ENCODE measurements around the gene IRX5. TPM values are rescaled to one million over a fixed set of nuclear protein-coding genes. Genes with fewer than 3 reads are reported as not detected.
A peak's percentile ranks its signal among the peaks of the same experiment; 100 is the strongest.

The IRX5 gene
- total RNA-seq: not detected

- DNase-seq: no peak
These were observed at the start of gene IRX5 for GRCh38 chr16:54930005-54930868. IRX5 (plus strand) TSS chr16:54930865; CDS start chr16:54931199, 334 bp downstream.

DNA sequence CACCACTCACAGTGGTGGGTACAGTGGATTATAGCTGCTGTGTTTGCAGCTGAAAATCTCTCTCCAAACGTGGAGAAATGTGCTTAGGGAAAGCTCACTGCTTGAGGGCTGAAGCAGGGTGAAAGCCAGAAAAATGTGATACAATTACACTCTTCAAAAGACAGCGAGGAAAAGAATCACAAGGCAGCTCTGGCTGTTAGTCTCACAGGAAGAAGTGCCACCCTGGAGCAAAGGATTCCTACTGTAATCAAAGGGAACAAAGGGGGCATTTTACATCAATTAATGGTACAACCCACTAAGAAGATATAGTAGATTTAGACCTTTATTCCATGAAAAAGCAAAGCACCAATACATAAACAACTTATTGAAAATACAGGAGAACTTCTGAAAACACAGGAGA, 48.1 kb upstream of the IRX5 start:
- DNase-seq: no peak

DNA sequence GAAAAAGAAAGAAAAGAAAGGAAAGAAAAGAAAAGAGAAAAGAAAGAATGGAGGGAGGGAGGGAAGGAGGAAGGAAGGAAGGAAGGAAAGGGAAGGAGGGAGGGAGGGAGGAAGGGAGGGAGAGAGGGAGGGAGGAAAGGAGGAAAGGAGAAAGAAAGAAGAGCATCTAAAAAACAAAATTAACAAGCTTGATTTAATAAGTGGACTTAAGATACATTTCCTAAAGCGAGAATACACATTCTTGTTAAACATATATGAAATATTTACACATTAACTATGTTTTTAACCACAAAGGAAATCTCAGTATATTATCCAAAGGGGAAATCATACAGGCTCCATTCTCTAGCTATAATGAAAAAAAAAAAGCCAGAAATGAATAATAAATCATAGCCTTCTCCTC, 47.3 kb upstream of the IRX5 start:
- no peak for DNase-seq

GRCh38 chr16:54886078-54886477, 44.6 kb upstream of the IRX5 start:
- no peak for DNase-seq

DNA sequence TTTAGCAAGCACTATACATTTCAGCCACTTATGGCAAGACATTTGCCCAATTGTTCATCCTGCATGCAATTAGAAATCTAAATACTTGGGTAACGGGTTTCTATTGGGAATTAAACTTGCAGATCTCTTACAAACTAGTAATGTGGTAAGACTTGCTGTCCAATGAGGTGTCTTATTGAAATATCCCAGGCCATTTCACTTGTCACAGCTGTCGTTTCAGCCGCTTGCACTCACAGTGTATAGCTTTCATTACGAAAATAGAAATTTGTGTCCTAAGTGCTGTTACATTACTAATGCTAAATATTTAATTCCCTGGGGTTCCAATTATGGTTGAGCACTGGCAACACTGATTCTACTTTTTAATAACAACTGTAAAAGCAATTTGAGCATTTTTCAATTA, 40.3 kb upstream of the IRX5 start:
- DNase-seq: no peak

GRCh38 chr16:54891346-54891745, 39.3 kb upstream of the IRX5 start:
- no peak for DNase-seq

DNA sequence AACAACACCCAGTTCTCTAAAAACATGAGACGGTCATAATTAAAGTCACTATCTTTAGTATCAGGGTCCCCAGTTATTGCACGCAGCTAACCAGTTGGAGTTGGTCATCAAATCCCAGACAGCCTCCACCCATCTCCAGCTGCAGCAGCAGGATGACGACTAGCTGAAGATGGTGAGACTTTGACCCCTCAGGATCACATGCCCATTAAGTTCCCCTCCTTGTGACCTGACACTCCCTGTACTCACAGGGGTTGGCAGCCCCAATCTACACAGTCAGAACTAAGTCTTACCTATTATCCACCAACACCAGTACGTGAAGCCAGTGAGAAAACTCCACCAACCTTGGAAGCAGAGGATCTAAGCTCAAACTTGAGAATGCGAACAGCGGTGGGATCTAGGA, 37.7 kb upstream of the IRX5 start:
- DNase-seq: no peak

DNA sequence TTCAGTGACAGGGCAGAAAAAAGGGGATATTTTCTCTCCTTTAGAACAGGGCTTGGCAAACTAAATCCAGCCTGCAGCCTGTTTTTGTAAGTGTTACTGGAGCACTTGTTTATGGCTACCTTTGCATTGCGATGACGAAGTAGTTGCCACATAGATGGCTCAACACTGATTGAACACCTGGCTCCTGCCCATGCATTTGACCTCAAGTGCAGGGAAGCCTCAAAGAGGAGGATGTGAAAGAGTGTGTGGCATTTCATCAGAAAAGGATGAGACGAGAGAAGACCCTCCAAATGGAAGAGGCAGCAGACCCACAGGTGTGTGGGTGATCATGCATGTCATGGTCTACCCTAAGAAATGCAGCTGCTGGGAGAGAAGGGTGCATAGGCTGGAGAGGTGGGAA, 32.7 kb upstream of the IRX5 start:
- DNase-seq: no peak

DNA sequence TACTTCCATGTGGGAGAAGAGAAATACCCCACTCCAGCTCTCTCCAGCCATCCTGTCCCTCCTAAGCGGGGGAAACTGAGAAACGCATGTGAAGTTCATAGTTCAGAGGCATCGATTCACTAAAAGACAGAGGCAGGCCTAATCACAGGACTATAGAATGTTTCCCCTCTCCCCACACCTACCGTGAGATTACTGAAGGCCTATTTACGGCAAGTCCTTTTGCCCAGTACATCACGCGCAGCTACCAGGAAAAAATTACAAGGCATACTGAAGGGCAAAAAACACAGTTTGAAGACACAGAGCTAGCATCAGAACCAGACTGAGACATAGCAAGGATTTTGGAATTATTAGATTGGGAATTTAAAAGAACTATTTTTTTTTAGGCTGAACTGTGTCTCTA, 29.1 kb upstream of the IRX5 start:
- no peak for DNase-seq

DNA sequence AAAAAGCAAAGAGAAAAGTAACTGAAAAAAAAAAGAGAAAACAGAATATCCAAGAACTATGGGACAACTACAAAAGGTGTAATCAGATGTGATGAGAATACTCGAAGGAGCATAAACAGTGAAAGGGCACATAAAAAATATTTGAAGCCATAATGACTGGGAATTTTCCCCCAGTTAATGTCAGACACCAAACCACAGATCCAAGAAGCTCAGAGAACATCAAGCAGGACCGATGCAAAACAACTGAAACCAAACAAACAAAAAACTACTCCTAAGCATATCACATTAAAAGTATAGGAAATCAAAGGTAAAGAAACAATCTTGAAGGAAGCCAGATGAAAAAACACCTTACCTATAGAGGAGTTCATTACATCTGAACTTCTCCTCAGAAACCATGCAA, 27.6 kb upstream of the IRX5 start:
- DNase-seq: no peak

DNA sequence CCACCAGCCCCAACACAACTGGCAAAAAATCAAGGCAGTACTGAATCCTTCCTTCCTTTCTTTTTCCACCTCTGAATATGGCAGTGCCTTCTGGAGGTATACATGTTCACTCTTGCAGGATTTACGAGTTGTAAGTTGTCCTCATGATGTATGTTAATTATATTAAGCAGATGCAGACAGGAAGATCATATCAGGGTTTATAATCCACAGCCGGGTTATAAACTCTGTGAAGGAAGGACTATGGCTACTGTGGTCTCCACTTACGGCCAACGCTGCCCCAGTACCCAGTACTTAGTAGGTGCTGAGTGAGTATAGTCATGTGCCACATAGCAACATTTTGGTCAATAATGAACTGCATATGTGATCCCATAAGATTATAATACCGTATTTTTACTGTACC, 19.6 kb upstream of the IRX5 start:
- DNase-seq: no peak

DNA sequence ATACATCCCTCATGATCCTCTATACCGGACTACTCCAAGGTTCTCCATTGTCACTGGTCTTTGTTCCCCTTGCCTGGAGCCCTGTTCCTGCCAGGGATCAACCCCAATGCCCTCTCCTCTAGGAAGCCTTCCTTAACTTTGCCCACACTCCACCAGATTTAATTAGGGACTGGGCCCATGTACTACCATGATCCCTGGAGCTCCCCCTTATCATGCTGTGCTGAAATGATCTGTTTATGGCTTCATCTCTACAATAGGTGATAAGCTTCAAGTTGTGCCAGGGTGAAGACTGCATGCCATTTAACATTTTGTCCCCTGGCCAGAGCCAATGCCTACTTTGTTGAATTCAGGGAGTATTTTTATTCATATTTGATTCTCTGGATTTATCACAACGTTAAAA, 17.9 kb upstream of the IRX5 start:
- no peak for DNase-seq

DNA sequence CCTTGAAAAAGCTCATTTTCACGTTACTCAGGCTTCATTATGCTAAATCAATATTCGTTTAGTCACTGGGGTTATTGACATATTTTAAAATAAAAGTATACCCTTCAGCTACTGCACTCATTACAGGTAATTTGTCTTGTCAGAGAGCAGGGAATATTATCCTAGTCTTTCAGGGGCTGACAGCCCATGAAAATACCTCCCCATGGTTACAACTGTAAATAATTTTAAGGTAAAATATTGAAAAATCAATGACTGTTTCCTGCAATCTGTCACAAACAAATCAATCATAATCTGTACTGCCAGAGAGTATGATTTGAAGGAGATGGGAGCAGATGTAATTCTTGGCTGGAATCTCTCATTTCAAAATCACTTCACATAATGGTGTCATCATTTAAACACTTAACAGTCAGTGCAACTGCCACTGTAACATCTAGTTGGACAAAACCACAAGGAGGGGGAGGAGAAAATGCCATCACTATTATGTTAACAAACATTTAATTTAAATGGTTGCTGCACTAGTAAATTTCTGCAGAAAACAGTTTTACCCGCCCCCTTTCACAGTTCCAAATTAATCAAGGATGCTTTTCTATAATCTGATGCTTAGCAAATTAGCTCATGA, 9.3 kb upstream of the IRX5 start:
- no peak for DNase-seq

- no peak for DNase-seq
These were observed 7.6 kb upstream of the IRX5 start for GRCh38 chr16:54923055-54923473.

- no peak for DNase-seq
These were observed 6.7 kb upstream of the IRX5 start for GRCh38 chr16:54923988-54924387.

GRCh38 chr16:54926166-54926838, 4.4 kb upstream of the IRX5 start:
- no peak for DNase-seq

GRCh38 chr16:54927125-54928015, 3.3 kb upstream of the IRX5 start:
- no peak for DNase-seq

DNA sequence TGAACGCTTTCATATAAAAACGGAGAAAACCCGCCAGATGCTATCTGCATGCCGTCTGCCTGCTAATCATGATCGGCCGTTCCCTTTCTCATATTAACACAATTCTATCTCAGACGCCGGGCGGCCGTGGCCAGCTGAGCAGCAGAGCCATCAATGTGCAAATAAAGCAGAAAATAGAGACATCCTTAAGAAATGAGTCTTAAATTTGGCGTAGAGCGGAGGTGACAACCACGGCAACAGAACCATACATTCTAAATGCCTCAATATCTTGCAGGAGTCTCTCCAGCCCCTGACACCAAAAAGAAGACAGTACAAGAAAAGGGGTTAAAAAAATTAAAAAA, 2.7 kb upstream of the IRX5 start:
- no peak for DNase-seq

GRCh38 chr16:54928411-54929089, 2.1 kb upstream of the IRX5 start:
- DNase-seq: no peak

DNA sequence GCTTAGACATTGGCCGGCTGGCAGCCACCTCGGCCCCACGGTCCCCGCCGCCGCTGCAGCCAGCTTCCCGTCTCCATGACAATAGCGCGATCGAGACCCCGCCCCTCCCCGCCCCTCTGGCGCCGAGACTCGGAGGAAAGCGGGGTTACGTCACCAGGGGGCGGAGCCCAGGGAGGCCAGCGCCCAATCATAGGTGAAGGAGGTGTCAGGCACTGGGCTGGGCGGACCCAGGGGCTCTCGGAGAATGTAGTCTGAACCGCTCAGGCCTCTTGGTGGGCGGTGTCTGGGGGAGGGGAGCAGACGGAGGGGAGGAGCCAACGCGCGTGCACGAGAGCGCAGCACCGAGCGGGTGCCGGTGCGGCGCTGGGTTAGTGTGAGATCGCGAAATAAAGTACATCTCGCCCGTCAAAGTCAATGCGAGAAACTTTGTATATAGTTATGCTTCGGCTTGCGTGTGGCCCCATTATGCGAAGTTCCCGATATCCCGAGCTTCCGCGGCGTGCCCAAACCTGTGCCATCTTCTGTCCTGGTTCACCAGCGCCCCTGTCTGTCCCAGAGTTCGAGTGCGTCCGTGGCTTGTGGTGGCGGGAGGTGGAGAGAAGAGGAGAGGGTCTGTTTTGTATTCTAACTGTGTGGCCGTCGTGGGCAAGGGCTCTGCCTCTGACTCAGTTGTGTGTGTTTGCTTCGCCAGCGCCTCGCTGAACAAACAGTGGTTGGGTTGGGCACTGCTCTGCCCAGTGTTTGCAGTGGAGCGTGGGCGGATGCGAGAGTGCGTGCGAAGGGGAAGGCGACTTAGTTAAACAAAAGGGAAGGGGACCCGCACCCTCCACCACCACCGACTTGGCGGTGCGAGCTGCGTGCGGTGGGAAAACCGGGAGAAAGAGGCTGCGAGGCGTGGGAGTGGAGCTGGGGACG, 1.3 kb upstream of the IRX5 start:
- peak; percentile 76 for DNase-seq

GRCh38 chr16:54930869-54931119, 129 bp downstream of the IRX5 start:
- DNase-seq: no peak
